K562 (cell line): ENCODE results near the gene STIM1. TPM values are rescaled to one million over a fixed set of nuclear protein-coding genes. Genes with fewer than 3 reads are reported as not detected.

Experiments used
- MGA ChIP-seq: fragments of 450-650 bp; IDR thresholded peaks from 2 replicates; pipeline ENCODE4 v1.6.1; 2016; ENCODE audit warnings: mild to moderate bottlenecking, moderate library complexity
- ZNF282 ChIP-seq: sonication (generic); formaldehyde crosslinking; IDR thresholded peaks from 2 replicates; pipeline ENCODE4 v1.8.1; 2023; ENCODE audit warnings: missing genetic modification reagents
- polyA plus RNA-seq, 8 experiments: library from polyadenylated mRNA; depleted of rRNA in 4 of 8; stranded (reverse) in 5 of 8; unstranded in 3 of 8; fragments of >200 nt; fragmentation: Nextera tagmentation in 2 of 8; fragmentation: Illumina TruSeq in 1 of 8; extraction: Ambion mirVana in 2 of 8; extraction: Trizol in 1 of 8; gene quantifications; 2 replicates each; pipeline versions ENCODE4 v1.2.1 to v1.2.3, GENCODE V29; 2011 to 2014; ENCODE audit warnings: inconsistent platforms in 1 of 8, missing spikeins in 1 of 8
- total RNA-seq, 7 experiments: library from RNA; depleted of rRNA in 6 of 7; stranded (reverse); fragments of >200 nt in 6 of 7; fragmentation: Illumina TruSeq in 2 of 7; extraction: Trizol in 2 of 7; gene quantifications; 2 replicates each; pipeline versions ENCODE4 v1.2.1 to v1.2.3, GENCODE V29; 2011 to 2021; ENCODE audit warnings: low replicate concordance in 1 of 7

Gene STIM1
- total and polyA plus RNA-seq, 9 of the 15 experiments (the other 6 are each of a cell fraction or from before 2014, with no cell fraction given), result 7.7 to 50.5 (median 22.5) TPM

- TF ChIP-seq MGA, result no peak
- no peak for TF ChIP-seq ZNF282 (CRISPR knock-in tag)
- TF ChIP-seq, all 486 proteins: peak for 3
Measured at GRCh38 chr11:3909901-3910300, 54.4 kb downstream of the STIM1 start (continued).
